Heart left ventricle (tissue), 16 donors: ENCODE measurements around the gene SLC30A3. TPM values are rescaled to one million over a fixed set of nuclear protein-coding genes. Genes with fewer than 3 reads are reported as not detected.
A peak's percentile ranks its signal among the peaks of the same experiment; 100 is the strongest.

ENCODE experiments used
- ATAC-seq, 4 donors: fragments of 200-7000 bp; cut with Tn5 transposase; one replicate each; pipeline ENCODE4 v1.9.1; 2020 to 2022; ENCODE audit warnings: moderate library complexity in 4 of 4, mild to moderate bottlenecking in 3 of 4, moderate number of reproducible peaks in 1 of 4
- DNase-seq, 5 donors: peaks; one replicate each; pipeline ENCODE4 v3.0.0-alpha.2; 2020
- H3K27ac ChIP-seq, 12 donors: fragments of 200-600 bp; sonication (generic) in 4 of 12; one replicate each; pipeline versions ENCODE4 v1.5.0 to v1.8.0; 2016 to 2022; ENCODE audit warnings: mild to moderate bottlenecking in 2 of 12
- H3K27me3 ChIP-seq, 9 donors: fragments of 200-600 bp; sonication (generic) in 2 of 9; one replicate each; pipeline versions ENCODE4 v1.5.1 to v1.8.0; 2016 to 2022; ENCODE audit warnings: mild to moderate bottlenecking in 3 of 9
- H3K36me3 ChIP-seq, 9 donors: fragments of 200-600 bp; sonication (generic) in 2 of 9; one replicate each; pipeline versions ENCODE4 v1.5.0 to v1.8.0; 2018 to 2022; ENCODE audit warnings: mild to moderate bottlenecking in 2 of 9
- H3K4me1 ChIP-seq, 12 donors: fragments of 200-600 bp; sonication (generic) in 4 of 12; one replicate each; pipeline versions ENCODE4 v1.5.0 to v1.8.0; 2016 to 2022; ENCODE audit warnings: mild to moderate bottlenecking in 3 of 12
- H3K4me3 ChIP-seq, 12 donors: fragments of 200-600 bp; sonication (generic) in 4 of 12; one replicate each; pipeline versions ENCODE4 v1.5.0 to v1.8.0; 2017 to 2022; ENCODE audit warnings: mild to moderate bottlenecking in 9 of 12, moderate library complexity in 4 of 12
- H3K9me3 ChIP-seq, 12 donors: fragments of 200-600 bp; sonication (generic) in 4 of 12; one replicate each; pipeline versions ENCODE4 v1.5.0 to v1.8.0; 2016 to 2022; ENCODE audit warnings: mild to moderate bottlenecking in 1 of 12
- POLR2A ChIP-seq, 2 donors: fragments of 450-650 bp; IDR thresholded peaks; one replicate each; pipeline ENCODE4 v1.6.1; 2017; ENCODE audit warnings: antibody characterized with exemption in 2 of 2, mild to moderate bottlenecking in 2 of 2, moderate library complexity in 2 of 2
- WGBS, 4 donors: extraction: QIAGEN DNeasy Blood & Tissue Kit in 2 of 4; methylation state at CpG; one replicate each; pipeline versions ENCODE4 v1.1.5 to v1.1.7; 2013 to 2018; 5-methylcytosine and 5-hydroxymethylcytosine counted together
- intact Hi-C, 10 donors: fragments of 100-400 bp; cut with DNase I; formaldehyde crosslinking; loops; one replicate each; pipeline versions ENCODE4 v1.11.1 to v1.14.2; 2022
- polyA plus RNA-seq, 2 donors: library from polyadenylated mRNA; stranded (reverse); fragments of 200-250 nt; gene quantifications; one replicate each; pipeline ENCODE4 v1.2.3, GENCODE V29; 2013
- total RNA-seq, 9 donors: library from RNA; depleted of rRNA in 2 of 9; stranded (reverse); fragments of >200 nt in 2 of 9; fragmentation: NEBNext Ultra II Directional in 3 of 9; extraction: Animal tissue kit (Norgen Biotek cat#: 25700) in 3 of 9; gene quantifications; one replicate each; pipeline versions ENCODE4 v1.1.0 to v1.2.4, GENCODE V29; 2016 to 2023
- TF ChIP-seq, protein P1 (sequence below), 12 donors: fragments of 200-600 bp; sonication (generic) in 4 of 12; IDR thresholded peaks; one replicate each; pipeline versions ENCODE4 v1.5.0 to v1.8.0; 2018 to 2022; ENCODE audit warnings: antibody characterized with exemption in 12 of 12, mild to moderate bottlenecking in 5 of 12
- donor health status: ischemic (EF 13 %, LVEDD 7.1; RV severe dilation, severe dysfunction).
- donor health status: healthy with polysubstance abuse.
- donor health status: DM: no; HTN: yes; CAD: no.
- donor health status: DM: no; HTN: no; CAD: no.
- donor health status: ischemic (EF 25% LVEDD 6.9; RV normal size, moderate dysfunction).
- donor health status: ischemic (EF 25% LVEDD 5.7; RV mildly dilated, moderate dysfunction).
- donor health status: healthy.
- donor health status: DM: yes; HTN: yes; CAD: no.
- donor health status: ischemic (EF 35%, LVEDD 5.7; RV mildly dilated, moderate dysfunction).
- donor health status: nonischemic (EF 11% LVEDD 7.7; RV severe dilation, severe dysfunction).
- donor health status: DM: yes; HTN: yes; CAD: no.
- donor health status: PGD.
- donor health status: ischemic (EF 29% LVEDD 5.4; RV normal size, mild dysfunction).
- donor health status: nonischemic (EF 23%, LVEDD 6.1; RV moderate dilation, normal function).

Gene SLC30A3
- total and polyA plus RNA-seq, 11 donors: 5.0 to 18.1 (median 9.0) TPM

DNA sequence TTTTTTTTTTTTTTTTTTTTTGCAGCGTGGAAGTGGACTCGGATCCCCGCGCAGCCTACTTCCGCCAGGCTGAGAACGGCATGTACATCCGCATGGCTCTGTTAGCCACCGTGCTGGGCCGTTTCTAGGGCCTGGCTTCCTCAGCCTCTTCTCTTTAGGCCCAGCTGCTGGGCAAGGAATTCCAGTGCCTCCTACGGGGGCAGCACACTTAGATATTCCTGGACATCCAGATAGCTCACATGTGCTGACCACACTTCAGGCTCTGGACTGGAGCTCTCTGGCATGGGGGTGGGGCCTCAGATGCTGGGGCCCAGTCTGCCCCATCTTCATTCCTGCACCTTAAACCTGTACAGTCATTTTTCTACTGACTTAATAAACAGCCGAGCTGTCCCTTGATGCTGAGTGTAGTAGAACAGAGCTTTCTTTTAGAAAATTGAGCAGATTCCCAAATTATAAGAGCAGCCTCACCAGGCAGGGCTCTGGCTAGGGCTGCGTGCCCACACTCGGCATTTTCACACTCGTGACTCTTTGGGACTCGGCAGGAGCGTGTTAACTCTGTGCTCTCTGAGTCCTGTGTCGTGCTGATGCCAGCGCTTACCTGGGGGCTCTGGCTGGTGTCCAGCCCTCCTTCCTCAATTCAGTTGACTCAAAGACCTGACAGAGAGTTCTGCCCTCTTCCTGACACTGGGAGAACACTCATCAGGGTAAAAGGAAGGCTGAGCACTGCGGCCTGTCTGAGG is 19.3 kb downstream of the SLC30A3 start:
- DNase-seq: no peak
- H3K9me3 ChIP-seq: no peaks in the 10 kb centered on the region
- no peak for TF ChIP-seq POLR2A (IDR thresholded peaks at IDR 0.05)
- TF ChIP-seq, protein P1, sequence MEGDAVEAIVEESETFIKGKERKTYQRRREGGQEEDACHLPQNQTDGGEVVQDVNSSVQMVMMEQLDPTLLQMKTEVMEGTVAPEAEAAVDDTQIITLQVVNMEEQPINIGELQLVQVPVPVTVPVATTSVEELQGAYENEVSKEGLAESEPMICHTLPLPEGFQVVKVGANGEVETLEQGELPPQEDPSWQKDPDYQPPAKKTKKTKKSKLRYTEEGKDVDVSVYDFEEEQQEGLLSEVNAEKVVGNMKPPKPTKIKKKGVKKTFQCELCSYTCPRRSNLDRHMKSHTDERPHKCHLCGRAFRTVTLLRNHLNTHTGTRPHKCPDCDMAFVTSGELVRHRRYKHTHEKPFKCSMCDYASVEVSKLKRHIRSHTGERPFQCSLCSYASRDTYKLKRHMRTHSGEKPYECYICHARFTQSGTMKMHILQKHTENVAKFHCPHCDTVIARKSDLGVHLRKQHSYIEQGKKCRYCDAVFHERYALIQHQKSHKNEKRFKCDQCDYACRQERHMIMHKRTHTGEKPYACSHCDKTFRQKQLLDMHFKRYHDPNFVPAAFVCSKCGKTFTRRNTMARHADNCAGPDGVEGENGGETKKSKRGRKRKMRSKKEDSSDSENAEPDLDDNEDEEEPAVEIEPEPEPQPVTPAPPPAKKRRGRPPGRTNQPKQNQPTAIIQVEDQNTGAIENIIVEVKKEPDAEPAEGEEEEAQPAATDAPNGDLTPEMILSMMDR (IDR thresholded peaks at IDR 0.05): no peak
- H3K4me3 ChIP-seq: no peak overlapping the region
- H3K36me3 ChIP-seq: peaks cover 0 to 65% (median 50%) of the 10 kb centered on the region in 9 donors
- H3K27me3 ChIP-seq: no peaks in the 10 kb centered on the region
- intact Hi-C loops: no loop called here
- WGBS, 4 donors: 57 to 61% (median 59%) methylated on average over 19 of the region's 19 CpGs
- H3K4me1 ChIP-seq: peaks cover 0 to 26% (median 5%) of the 10 kb centered on the region in 12 donors
- ATAC-seq: peak; percentile 28 to 54 (median 38)
- H3K27ac ChIP-seq: peak overlapping the region in 7 of 12 donors; percentile 11 to 56 (median 34)

DNA sequence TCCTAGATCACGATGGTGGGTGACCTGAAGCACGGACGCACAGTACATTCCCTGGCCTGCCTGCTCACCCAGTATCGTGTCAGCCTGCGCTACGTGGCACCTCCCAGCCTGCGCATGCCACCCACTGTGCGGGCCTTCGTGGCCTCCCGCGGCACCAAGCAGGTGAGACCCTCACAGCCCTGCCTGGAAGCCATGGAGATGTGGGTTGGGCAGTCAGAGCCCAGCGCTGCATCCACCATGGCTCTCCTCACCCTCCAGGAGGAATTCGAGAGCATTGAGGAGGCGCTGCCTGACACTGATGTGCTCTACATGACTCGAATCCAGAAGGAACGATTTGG is 20.3 kb downstream of the SLC30A3 start:
- Histone ChIP-seq H3K4me1 (peaks cover 0 to 26% (median 5%) of the 10 kb centered on the region in 12 donors), H3K36me3 (peaks cover 0 to 74% (median 60%) of the 10 kb centered on the region in 9 donors), H3K27ac (peak overlapping the region in 1 of 12 donors; percentile 53), H3K9me3 (no peaks in the 10 kb centered on the region), H3K4me3 (no peak overlapping the region), H3K27me3 (no peaks in the 10 kb centered on the region)
- DNase-seq (no peak), ATAC-seq (no peak)
- WGBS, 4 donors: 86 to 97% (median 96%) methylated on average over 5 to 16 of the region's 16 CpGs
- intact Hi-C loops: no loop called here
- TF ChIP-seq, protein P1 (IDR thresholded peaks at IDR 0.05): no peak
- TF ChIP-seq POLR2A (IDR thresholded peaks at IDR 0.05): no peak

- no peaks in the 10 kb centered on the region for H3K27me3 ChIP-seq
- H3K36me3 ChIP-seq: peaks cover 0 to 80% (median 66%) of the 10 kb centered on the region in 9 donors
- peaks cover 0 to 26% (median 5%) of the 10 kb centered on the region in 12 donors for H3K4me1 ChIP-seq
- ATAC-seq (no peak), DNase-seq (no peak)
- TF ChIP-seq, protein P1 (IDR thresholded peaks at IDR 0.05): no peak
- TF ChIP-seq POLR2A (IDR thresholded peaks at IDR 0.05): no peak
- no peak overlapping the region for H3K27ac ChIP-seq
- 83 to 91% (median 86%) methylated on average over 18 to 24 of the region's 24 CpGs for WGBS, 4 donors
- H3K4me3 ChIP-seq: no peak overlapping the region
- intact Hi-C loops: no loop called here
- H3K9me3 ChIP-seq: no peaks in the 10 kb centered on the region
Observed at GRCh38 chr2:27241761-27242613, 20.9 kb downstream of the SLC30A3 start.

- H3K27ac ChIP-seq: no peak overlapping the region
- peak in 1 of 5 donors; percentile 44 for DNase-seq
- peaks cover 0 to 96% (median 82%) of the 10 kb centered on the region in 9 donors for H3K36me3 ChIP-seq
- 88 to 96% (median 92%) methylated on average over 9 of the region's 9 CpGs for WGBS, 4 donors
- H3K4me1 ChIP-seq: peaks cover 0 to 24% (median 5%) of the 10 kb centered on the region in 12 donors
- intact Hi-C loops: no loop called here
- TF ChIP-seq, protein P1 (IDR thresholded peaks at IDR 0.05): no peak
- no peak for TF ChIP-seq POLR2A (IDR thresholded peaks at IDR 0.05)
- H3K9me3 ChIP-seq: no peaks in the 10 kb centered on the region
- no peak for ATAC-seq
- no peaks in the 10 kb centered on the region for H3K27me3 ChIP-seq
- H3K4me3 ChIP-seq: no peak overlapping the region
Observed at GRCh38 chr2:27240406-27240805, 22.4 kb downstream of the SLC30A3 start.
